Astrocyte (in vitro differentiated cells and primary cell): ENCODE results near the gene MIDN. TPM values are rescaled to one million over a fixed set of nuclear protein-coding genes. Genes with fewer than 3 reads are reported as not detected.

ENCODE experiments used
- DNase-seq: peaks from one replicate; pipeline ENCODE4 v3.0.0-alpha.2; 2010; ENCODE audit warnings: low read depth
- FAIRE-seq: peaks from 2 replicates; lab custom pipeline; 2011; peaks lifted over from hg19 to GRCh38; lab: Jason Lieb, UNC
- H2AFZ ChIP-seq: 2 replicates; pipeline ENCODE4 v1.6.0; 2012; ENCODE audit warnings: low read depth, low read length, inconsistent platforms
- H3K27ac ChIP-seq: 2 replicates; pipeline ENCODE4 v1.5.1; 2011; ENCODE audit warnings: low read depth, low read length, inconsistent platforms
- H3K27me3 ChIP-seq: 2 replicates; pipeline ENCODE4 v1.6.0; 2011; ENCODE audit warnings: low read length, inconsistent platforms; ENCODE audit not compliant: insufficient read depth
- H3K36me3 ChIP-seq: 2 replicates; pipeline ENCODE4 v1.5.1; 2011; ENCODE audit warnings: low read length, inconsistent platforms; ENCODE audit not compliant: insufficient read depth
- H3K4me1 ChIP-seq: 2 replicates; pipeline ENCODE4 v1.5.1; 2011; ENCODE audit warnings: low read length, inconsistent platforms; ENCODE audit not compliant: insufficient read depth
- H3K4me2 ChIP-seq: 2 replicates; pipeline ENCODE4 v1.6.0; 2012; ENCODE audit warnings: low read length, inconsistent platforms
- H3K4me3 ChIP-seq: 2 replicates; pipeline ENCODE4 v1.5.1; 2011; ENCODE audit warnings: low read depth, mild to moderate bottlenecking, low read length, inconsistent platforms; ENCODE audit not compliant: insufficient read depth
- H3K79me2 ChIP-seq: 2 replicates; pipeline ENCODE4 v1.6.0; 2012; ENCODE audit warnings: mild to moderate bottlenecking, low read length, inconsistent platforms; ENCODE audit not compliant: insufficient read depth
- H3K9ac ChIP-seq: 2 replicates; pipeline ENCODE4 v1.6.0; 2012; ENCODE audit warnings: mild to moderate bottlenecking, low read length, inconsistent platforms
- H3K9me3 ChIP-seq: 2 replicates; pipeline ENCODE4 v1.5.1; 2012; ENCODE audit warnings: low read depth, mild to moderate bottlenecking, low read length, inconsistent platforms; ENCODE audit not compliant: insufficient read depth
- H4K20me1 ChIP-seq: 2 replicates; pipeline ENCODE4 v1.6.0; 2012; ENCODE audit warnings: low read length, inconsistent platforms; ENCODE audit not compliant: insufficient read depth
- H3K27ac Mint-ChIP-seq: one replicate; pipeline ENCODE4 v1.8.0; 2021; ENCODE audit warnings: mild to moderate bottlenecking, mixed read lengths; ENCODE audit not compliant: unreplicated experiment
- H3K27me3 Mint-ChIP-seq: one replicate; pipeline ENCODE4 v1.8.0; 2021; ENCODE audit warnings: low read depth, mixed read lengths; ENCODE audit not compliant: unreplicated experiment
- H3K36me3 Mint-ChIP-seq: one replicate; pipeline ENCODE4 v1.8.0; 2021; ENCODE audit warnings: low read depth, mixed read lengths; ENCODE audit not compliant: unreplicated experiment
- H3K4me1 Mint-ChIP-seq: one replicate; pipeline ENCODE4 v1.8.0; 2021; ENCODE audit warnings: low read depth, mixed read lengths; ENCODE audit not compliant: unreplicated experiment
- H3K4me3 Mint-ChIP-seq: one replicate; pipeline ENCODE4 v1.8.0; 2021; ENCODE audit warnings: mild to moderate bottlenecking, moderate library complexity, mixed read lengths; ENCODE audit not compliant: unreplicated experiment
- H3K9me3 Mint-ChIP-seq: one replicate; pipeline ENCODE4 v1.8.0; 2021; ENCODE audit warnings: mild to moderate bottlenecking, mixed read lengths; ENCODE audit not compliant: unreplicated experiment
- EZH2 ChIP-seq: IDR thresholded peaks from 2 replicates; pipeline ENCODE4 v1.6.1; 2012; ENCODE audit warnings: mild to moderate bottlenecking, low read length, inconsistent platforms; ENCODE audit not compliant: insufficient read depth
- total RNA-seq: library from RNA; stranded (reverse); gene quantifications from 2 replicates; pipeline ENCODE4 v1.2.1, GENCODE V29; 2021
- TF ChIP-seq, protein P1 (sequence below): IDR thresholded peaks from 2 replicates; pipeline ENCODE4 v1.5.1; 2011; ENCODE audit warnings: low read depth, mild to moderate bottlenecking, inconsistent platforms, low read length, moderate library complexity; ENCODE audit not compliant: insufficient read depth

MIDN gene
- total RNA-seq, 1 donor from 2014 or later = 141 TPM

DNA sequence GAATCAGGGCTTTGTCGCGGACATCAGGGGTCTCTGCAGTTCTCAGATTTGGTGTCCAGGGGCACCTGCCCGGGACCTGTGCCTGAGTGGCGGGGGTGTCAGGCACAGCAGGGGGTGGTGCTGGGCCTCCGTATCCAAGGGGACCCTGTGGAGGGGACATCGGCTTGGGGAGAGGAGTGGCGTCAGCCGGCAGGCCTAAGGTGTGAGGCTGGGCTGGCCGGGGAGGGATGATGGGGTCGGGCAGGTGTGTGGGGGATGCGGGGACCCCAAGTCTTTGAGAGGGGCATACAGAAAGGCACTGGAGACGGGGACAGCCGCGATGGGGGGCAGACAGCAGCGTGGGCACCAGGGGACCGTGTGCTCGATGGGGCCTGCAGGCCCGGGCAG lies 39.8 kb downstream of the MIDN start:
- H4K20me1 ChIP-seq = peaks cover 19% of the 10 kb centered on the region
- H3K4me2 ChIP-seq = no peak overlapping the region
- H3K27ac ChIP-seq = no peak overlapping the region
- H3K36me3 ChIP-seq = no peaks in the 10 kb centered on the region
- no peaks in the 10 kb centered on the region for H3K9me3 ChIP-seq
- no peak overlapping the region for H3K4me3 Mint-ChIP-seq
- DNase-seq = no peak
- H3K27me3 Mint-ChIP-seq = peaks cover 13% of the 10 kb centered on the region
- H3K27ac Mint-ChIP-seq = no peak overlapping the region
- H3K27me3 ChIP-seq = peaks cover 21% of the 10 kb centered on the region
- no peak overlapping the region for H2AFZ ChIP-seq
- no peak for TF ChIP-seq EZH2
- TF ChIP-seq, protein P1, sequence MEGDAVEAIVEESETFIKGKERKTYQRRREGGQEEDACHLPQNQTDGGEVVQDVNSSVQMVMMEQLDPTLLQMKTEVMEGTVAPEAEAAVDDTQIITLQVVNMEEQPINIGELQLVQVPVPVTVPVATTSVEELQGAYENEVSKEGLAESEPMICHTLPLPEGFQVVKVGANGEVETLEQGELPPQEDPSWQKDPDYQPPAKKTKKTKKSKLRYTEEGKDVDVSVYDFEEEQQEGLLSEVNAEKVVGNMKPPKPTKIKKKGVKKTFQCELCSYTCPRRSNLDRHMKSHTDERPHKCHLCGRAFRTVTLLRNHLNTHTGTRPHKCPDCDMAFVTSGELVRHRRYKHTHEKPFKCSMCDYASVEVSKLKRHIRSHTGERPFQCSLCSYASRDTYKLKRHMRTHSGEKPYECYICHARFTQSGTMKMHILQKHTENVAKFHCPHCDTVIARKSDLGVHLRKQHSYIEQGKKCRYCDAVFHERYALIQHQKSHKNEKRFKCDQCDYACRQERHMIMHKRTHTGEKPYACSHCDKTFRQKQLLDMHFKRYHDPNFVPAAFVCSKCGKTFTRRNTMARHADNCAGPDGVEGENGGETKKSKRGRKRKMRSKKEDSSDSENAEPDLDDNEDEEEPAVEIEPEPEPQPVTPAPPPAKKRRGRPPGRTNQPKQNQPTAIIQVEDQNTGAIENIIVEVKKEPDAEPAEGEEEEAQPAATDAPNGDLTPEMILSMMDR = no peak
- H3K36me3 Mint-ChIP-seq = no peaks in the 10 kb centered on the region
- no peak overlapping the region for H3K4me3 ChIP-seq
- peaks cover 2% of the 10 kb centered on the region for H3K4me1 ChIP-seq
- no peaks in the 10 kb centered on the region for H3K79me2 ChIP-seq
- no peak overlapping the region for H3K9ac ChIP-seq
- no peaks in the 10 kb centered on the region for H3K4me1 Mint-ChIP-seq
- H3K9me3 Mint-ChIP-seq = no peaks in the 10 kb centered on the region
- no peak for FAIRE-seq

DNA sequence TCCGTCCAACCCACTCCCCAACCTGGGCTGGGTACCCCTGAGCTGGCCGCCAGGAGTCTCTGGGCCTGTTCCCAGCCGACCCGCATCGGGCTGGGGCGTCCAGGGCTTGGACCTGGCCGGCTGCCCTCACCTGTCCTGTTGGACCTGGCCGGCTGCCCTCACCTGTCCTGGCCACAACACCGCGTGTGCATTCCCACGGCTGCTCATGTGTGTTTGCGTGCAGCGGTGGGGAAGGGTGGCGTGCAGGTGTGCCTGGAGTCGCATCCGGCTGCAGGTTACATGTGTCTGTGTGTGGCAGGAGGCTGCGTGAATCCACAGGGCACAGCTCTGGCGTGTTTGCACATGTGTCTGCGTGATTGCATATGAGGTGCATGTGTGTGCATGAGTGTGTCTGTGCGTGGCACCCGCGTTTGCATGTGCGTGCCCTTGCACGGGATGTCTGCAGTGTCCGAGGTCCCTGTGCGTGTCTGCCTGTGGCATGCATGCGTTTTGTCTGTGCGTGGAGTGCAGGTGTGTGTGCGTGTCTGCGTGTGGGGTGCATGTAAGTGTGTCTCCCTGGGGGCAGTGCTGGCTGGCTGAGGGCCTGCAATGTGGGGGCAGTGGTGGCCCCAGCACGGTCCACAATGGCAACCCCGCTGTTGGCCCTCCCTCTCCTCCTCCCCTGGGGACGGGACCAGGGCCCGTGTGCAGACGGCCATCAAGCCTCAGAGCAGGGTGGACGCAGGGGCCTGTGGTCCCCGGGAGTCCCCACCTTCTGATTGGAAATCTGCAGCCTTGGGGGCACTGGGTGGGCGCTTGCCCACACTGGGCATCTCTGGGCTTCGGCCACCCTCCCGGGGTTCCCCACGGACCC lies 40.7 kb downstream of the MIDN start:
- Histone ChIP-seq H2AFZ (no peak overlapping the region), H3K9me3 (no peaks in the 10 kb centered on the region), H3K4me3 (no peak overlapping the region), H3K4me2 (no peak overlapping the region), H3K27me3 (peaks cover 21% of the 10 kb centered on the region), H3K36me3 (no peaks in the 10 kb centered on the region), H3K4me1 (peaks cover 2% of the 10 kb centered on the region), H3K27ac (no peak overlapping the region), H4K20me1 (peaks cover 18% of the 10 kb centered on the region), H3K9ac (no peak overlapping the region), H3K79me2 (no peaks in the 10 kb centered on the region)
- no peak for FAIRE-seq
- Mint-ChIP-seq H3K4me3 (no peak overlapping the region), H3K27ac (no peak overlapping the region), H3K9me3 (no peaks in the 10 kb centered on the region), H3K27me3 (peaks cover 13% of the 10 kb centered on the region), H3K4me1 (no peaks in the 10 kb centered on the region), H3K36me3 (no peaks in the 10 kb centered on the region)
- no peak for TF ChIP-seq EZH2
- TF ChIP-seq, protein P1 = no peak
- DNase-seq = no peak

DNA sequence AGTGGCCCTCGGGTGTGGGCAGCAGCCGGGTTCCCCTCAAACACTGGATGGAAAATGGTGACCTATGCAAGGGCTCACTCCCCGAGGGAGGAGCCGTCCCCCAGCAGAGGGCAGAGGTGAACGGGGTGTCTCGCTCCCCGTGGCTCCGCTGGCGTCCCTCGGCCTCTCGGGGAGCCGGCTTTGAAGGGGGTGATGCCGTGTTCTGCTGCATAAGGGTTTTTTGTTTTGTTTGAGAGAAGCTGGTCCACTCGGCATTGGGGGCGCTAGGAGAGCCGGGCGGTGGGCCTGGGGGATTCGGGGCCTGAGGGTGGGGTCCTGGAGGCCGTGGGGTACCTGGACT lies 41.3 kb downstream of the MIDN start:
- Histone ChIP-seq H3K9ac (no peak overlapping the region), H3K36me3 (no peaks in the 10 kb centered on the region), H2AFZ (no peak overlapping the region), H3K27me3 (peaks cover 17% of the 10 kb centered on the region), H3K4me2 (no peak overlapping the region), H3K4me3 (no peak overlapping the region), H3K79me2 (no peaks in the 10 kb centered on the region), H3K4me1 (peaks cover 2% of the 10 kb centered on the region), H3K27ac (no peak overlapping the region), H3K9me3 (no peaks in the 10 kb centered on the region), H4K20me1 (peaks cover 12% of the 10 kb centered on the region)
- no peak for FAIRE-seq
- no peak for TF ChIP-seq EZH2
- TF ChIP-seq, protein P1 = no peak
- H3K36me3 Mint-ChIP-seq = no peaks in the 10 kb centered on the region
- H3K4me3 Mint-ChIP-seq = no peak overlapping the region
- no peak for DNase-seq
- no peak overlapping the region for H3K27ac Mint-ChIP-seq
- peaks cover 9% of the 10 kb centered on the region for H3K27me3 Mint-ChIP-seq
- H3K4me1 Mint-ChIP-seq = no peaks in the 10 kb centered on the region
- H3K9me3 Mint-ChIP-seq = no peaks in the 10 kb centered on the region
